ENCODE results near the gene RHOBTB1. TPM values are rescaled to one million over a fixed set of nuclear protein-coding genes. Genes with fewer than 3 reads are reported as not detected.

Gene RHOBTB1
- total RNA-seq, 4 donors from 2014 or later, result 16.7 to 37.3 (median 22.8) TPM

GRCh38 chr10:60849740-60850139 lies 94.2 kb downstream of the RHOBTB1 start:
- TF ChIP-seq CTCF (IDR thresholded peaks at IDR 0.05; ENCODE audit: low read depth), result no peak

GRCh38 chr10:60849217-60849616 lies 94.8 kb downstream of the RHOBTB1 start:
- no peak for TF ChIP-seq CTCF (IDR thresholded peaks at IDR 0.05; ENCODE audit: low read depth)

- TF ChIP-seq CTCF (IDR thresholded peaks at IDR 0.05; ENCODE audit: low read depth), result no peak
Observed at GRCh38 chr10:60848680-60849079, 95.3 kb downstream of the RHOBTB1 start.

- no peak for TF ChIP-seq CTCF (IDR thresholded peaks at IDR 0.05; ENCODE audit: low read depth)
Observed at GRCh38 chr10:60848126-60848525, 95.9 kb downstream of the RHOBTB1 start.

GRCh38 chr10:60846173-60846572 lies 97.8 kb downstream of the RHOBTB1 start:
- TF ChIP-seq CTCF (IDR thresholded peaks at IDR 0.05; ENCODE audit: low read depth), result no peak

- no peak for TF ChIP-seq CTCF (IDR thresholded peaks at IDR 0.05; ENCODE audit: low read depth)
Observed at GRCh38 chr10:60845038-60845437, 98.9 kb downstream of the RHOBTB1 start.

- TF ChIP-seq CTCF (IDR thresholded peaks at IDR 0.05; ENCODE audit: low read depth), result no peak
Observed at GRCh38 chr10:60842694-60843093, 101.3 kb downstream of the RHOBTB1 start.

Data from subcutaneous adipose tissue (tissue), 4 donors.